Pancreas (tissue), 10 donors: Measurements from ENCODE around the gene SSX2IP. TPM values are rescaled to one million over a fixed set of nuclear protein-coding genes. Genes with fewer than 3 reads are reported as not detected.
A peak's percentile ranks its signal among the peaks of the same experiment; 100 is the strongest.

Experiments
- ATAC-seq, 4 donors: fragments of 200-7000 bp; cut with Tn5 transposase; one replicate each; pipeline versions ENCODE4 v1.8.0 to v1.9.1; 2020; ENCODE audit warnings: mild to moderate bottlenecking in 4 of 4, moderate library complexity in 4 of 4
- DNase-seq, 6 donors: peaks; one replicate each; pipeline ENCODE4 v3.0.0-alpha.2; 2020
- FAIRE-seq: peaks from 2 replicates; lab custom pipeline; 2012; peaks lifted over from hg19 to GRCh38; lab: Jason Lieb, UNC
- H3K27ac ChIP-seq, 4 donors: fragments of 200-600 bp; sonication (generic); 1 replicate in 3 of 4; 2 replicates in 1 of 4; pipeline versions ENCODE4 v1.5.0 to v1.8.0; 2020
- H3K27me3 ChIP-seq, 4 donors: fragments of 200-600 bp; one replicate each; pipeline ENCODE4 v1.8.0; 2021
- H3K36me3 ChIP-seq, 3 donors: fragments of 200-600 bp; sonication (generic) in 1 of 3; one replicate each; pipeline versions ENCODE4 v1.5.0 to v1.8.0; 2020 to 2021
- H3K4me1 ChIP-seq, 3 donors: fragments of 200-600 bp; one replicate each; pipeline ENCODE4 v1.8.0; 2021
- H3K4me3 ChIP-seq, 4 donors: fragments of 200-600 bp; sonication (generic) in 2 of 4; one replicate each; pipeline versions ENCODE4 v1.5.0 to v1.8.0; 2020 to 2021
- H3K9me3 ChIP-seq, 4 donors: fragments of 200-600 bp; one replicate each; pipeline ENCODE4 v1.8.0; 2021
- WGBS, 2 donors: extraction: QIAGEN DNeasy Blood & Tissue Kit; methylation state at CpG; one replicate each; pipeline ENCODE4 v1.1.7; 2013; 5-methylcytosine and 5-hydroxymethylcytosine counted together
- intact Hi-C, 3 donors: fragments of 100-400 bp; cut with DNase I; formaldehyde crosslinking; loops; one replicate each; pipeline versions ENCODE4 v1.11.1 to v1.14.2; 2022
- polyA plus RNA-seq, 2 donors: library from polyadenylated mRNA; stranded (reverse); fragments of 200-250 nt; gene quantifications; one replicate each; pipeline ENCODE4 v1.2.3, GENCODE V29; 2013
- total RNA-seq, 6 donors: library from RNA; stranded (reverse); fragmentation: NEBNext Ultra II Directional in 4 of 6; extraction: Animal tissue kit (Norgen Biotek cat#: 25700) in 4 of 6; gene quantifications; one replicate each; pipeline versions ENCODE4 v1.2.1 to v1.2.4, GENCODE V29; 2021 to 2023
- TF ChIP-seq, protein P1 (sequence below), 4 donors: fragments of 200-600 bp; sonication (generic) in 3 of 4; IDR thresholded peaks; one replicate each; pipeline versions ENCODE4 v1.5.0 to v1.8.0; 2021; ENCODE audit warnings: antibody characterized with exemption in 4 of 4
- donor health status: healthy with polysubstance abuse.
- donor health status: DM: no; HTN: no; CAD: no; lungs with moderate emphysema.
- donor health status: DM: no; HTN: no; CAD: no.
- donor health status: control.
- donor health status: control.
- donor health status: Bipolar disorder and iron deficiency.
- donor health status: DM: yes; HTN: yes; CAD: no.
- donor health status: DM: no; HTN: no; CAD: no.
- donor health status: DM: no; HTN: no; CAD: no.
- donor health status: DM: yes; HTN: yes; CAD: no.

SSX2IP gene
- total and polyA plus RNA-seq, 8 donors, result 1.9 to 10.2 (median 5.3) TPM

DNA sequence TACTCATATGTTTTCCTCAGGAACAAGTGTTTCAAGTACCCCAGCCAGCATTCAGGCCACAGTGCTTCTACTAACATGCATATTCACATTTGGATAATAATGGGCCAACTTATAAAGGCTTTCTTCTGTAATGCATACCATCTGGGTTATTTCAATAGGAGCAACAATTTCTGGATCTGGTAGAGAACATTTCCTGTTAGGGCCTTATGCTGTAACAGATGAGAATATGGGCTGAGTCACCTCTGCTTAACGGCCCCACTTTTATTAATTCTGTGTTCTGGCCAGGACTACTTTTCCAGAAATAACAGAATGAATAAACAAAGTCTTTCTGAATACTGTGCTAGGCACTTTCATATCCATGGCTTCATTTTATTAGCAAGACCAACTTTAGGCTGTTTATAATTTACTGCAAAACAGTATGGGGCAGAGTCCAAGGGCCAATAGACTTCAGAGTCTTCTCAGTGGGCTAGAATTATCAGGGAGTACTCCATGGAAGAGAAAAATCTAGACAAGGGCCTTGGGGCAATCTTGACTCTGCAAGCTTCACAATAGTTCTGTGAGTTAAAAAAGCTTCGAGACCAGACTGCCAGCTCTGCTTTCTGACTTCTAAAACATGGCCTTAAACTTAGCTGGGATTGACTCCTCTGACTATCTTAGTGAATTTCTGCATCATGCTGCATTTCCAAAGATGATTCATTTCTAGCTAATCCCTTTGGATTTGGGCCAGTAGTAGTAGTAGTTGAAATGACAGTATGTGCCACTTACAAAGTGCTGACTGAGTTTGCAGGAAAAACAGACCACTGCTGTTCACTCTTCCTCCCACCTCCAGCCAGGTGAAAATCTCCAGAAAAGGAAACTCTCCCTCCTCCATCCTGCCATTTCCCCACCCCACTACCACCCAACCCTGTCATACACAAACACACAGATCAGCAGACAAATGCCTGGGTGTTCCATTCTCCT is 8.2 kb upstream of the SSX2IP start:
- peaks cover 0 to 4% (median 0%) of the 10 kb centered on the region in 4 donors for H3K27me3 ChIP-seq
- H3K4me3 ChIP-seq, result no peak overlapping the region
- 48 to 59% methylated on average over 2 of the region's 2 CpGs for WGBS, 2 donors
- H3K4me1 ChIP-seq, result peaks cover 0 to 6% (median 0%) of the 10 kb centered on the region in 3 donors
- TF ChIP-seq, protein P1, sequence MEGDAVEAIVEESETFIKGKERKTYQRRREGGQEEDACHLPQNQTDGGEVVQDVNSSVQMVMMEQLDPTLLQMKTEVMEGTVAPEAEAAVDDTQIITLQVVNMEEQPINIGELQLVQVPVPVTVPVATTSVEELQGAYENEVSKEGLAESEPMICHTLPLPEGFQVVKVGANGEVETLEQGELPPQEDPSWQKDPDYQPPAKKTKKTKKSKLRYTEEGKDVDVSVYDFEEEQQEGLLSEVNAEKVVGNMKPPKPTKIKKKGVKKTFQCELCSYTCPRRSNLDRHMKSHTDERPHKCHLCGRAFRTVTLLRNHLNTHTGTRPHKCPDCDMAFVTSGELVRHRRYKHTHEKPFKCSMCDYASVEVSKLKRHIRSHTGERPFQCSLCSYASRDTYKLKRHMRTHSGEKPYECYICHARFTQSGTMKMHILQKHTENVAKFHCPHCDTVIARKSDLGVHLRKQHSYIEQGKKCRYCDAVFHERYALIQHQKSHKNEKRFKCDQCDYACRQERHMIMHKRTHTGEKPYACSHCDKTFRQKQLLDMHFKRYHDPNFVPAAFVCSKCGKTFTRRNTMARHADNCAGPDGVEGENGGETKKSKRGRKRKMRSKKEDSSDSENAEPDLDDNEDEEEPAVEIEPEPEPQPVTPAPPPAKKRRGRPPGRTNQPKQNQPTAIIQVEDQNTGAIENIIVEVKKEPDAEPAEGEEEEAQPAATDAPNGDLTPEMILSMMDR (IDR thresholded peaks at IDR 0.05), result no peak
- H3K27ac ChIP-seq, result no peak overlapping the region
- DNase-seq (no peak), FAIRE-seq (peak; percentile 68), ATAC-seq (peak in 3 of 4 donors; percentile 25 to 79 (median 62))
- H3K36me3 ChIP-seq, result no peaks in the 10 kb centered on the region
- H3K9me3 ChIP-seq, result no peaks in the 10 kb centered on the region
- intact Hi-C loops, result no loop called here

DNA sequence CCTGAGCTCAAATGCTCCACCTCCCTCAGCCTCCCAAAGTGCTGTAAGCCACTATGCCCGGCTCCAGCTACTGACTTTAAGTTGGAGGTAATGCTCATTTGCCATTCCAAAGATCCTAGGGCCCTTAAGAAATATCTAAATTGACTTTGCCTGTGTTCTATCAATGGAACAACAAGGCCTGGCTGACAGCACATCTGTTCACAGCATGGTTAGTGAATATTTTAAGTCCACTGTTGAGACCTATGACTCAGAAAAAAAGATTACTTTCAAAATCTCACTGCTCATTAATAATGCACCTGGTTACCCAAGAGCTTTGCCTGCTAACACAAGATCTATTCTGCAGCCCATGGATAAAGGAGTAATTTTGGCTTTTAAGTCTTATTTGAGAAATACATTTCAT is 3.5 kb upstream of the SSX2IP start:
- Histone ChIP-seq H3K4me3 (no peak overlapping the region), H3K27ac (no peak overlapping the region), H3K9me3 (no peaks in the 10 kb centered on the region), H3K36me3 (no peaks in the 10 kb centered on the region), H3K27me3 (peaks cover 0 to 4% (median 0%) of the 10 kb centered on the region in 4 donors), H3K4me1 (peaks cover 0 to 13% (median 7%) of the 10 kb centered on the region in 3 donors)
- FAIRE-seq (no peak), DNase-seq (no peak), ATAC-seq (no peak)
- 93 to 96% methylated on average over 1 of the region's 1 CpG for WGBS, 2 donors
- TF ChIP-seq, protein P1 (IDR thresholded peaks at IDR 0.05), result no peak
- intact Hi-C loops, result no loop called here

DNA sequence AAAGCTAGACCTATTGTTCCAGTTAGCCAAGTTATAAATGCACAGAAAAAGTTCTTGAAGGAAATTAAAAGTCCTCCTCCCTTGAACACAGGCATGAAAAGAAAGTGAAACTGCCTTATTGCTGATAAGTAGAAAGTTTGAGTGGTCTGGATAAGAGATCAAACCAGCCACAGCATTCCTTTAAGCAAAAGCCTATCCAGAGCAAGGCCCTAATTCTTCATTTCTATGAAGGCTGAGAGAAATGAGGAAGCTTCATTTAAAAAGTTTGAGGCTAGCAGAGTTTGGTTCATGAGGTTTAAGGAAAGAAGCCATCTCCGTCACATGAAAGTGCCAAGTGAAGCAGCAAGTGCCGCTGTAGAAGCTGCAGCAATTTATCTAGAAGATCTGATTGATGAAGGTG is 2.7 kb upstream of the SSX2IP start:
- peaks cover 0 to 4% (median 0%) of the 10 kb centered on the region in 4 donors for H3K27me3 ChIP-seq
- peaks cover 0 to 14% (median 8%) of the 10 kb centered on the region in 3 donors for H3K4me1 ChIP-seq
- no peak overlapping the region for H3K4me3 ChIP-seq
- H3K27ac ChIP-seq, result no peak overlapping the region
- intact Hi-C loops, result no loop called here
- ATAC-seq (no peak), FAIRE-seq (no peak), DNase-seq (no peak)
- WGBS, 2 donors, result 88 to 93% methylated on average over 2 of the region's 2 CpGs
- TF ChIP-seq, protein P1 (IDR thresholded peaks at IDR 0.05), result no peak
- H3K9me3 ChIP-seq, result no peaks in the 10 kb centered on the region
- no peaks in the 10 kb centered on the region for H3K36me3 ChIP-seq

DNA sequence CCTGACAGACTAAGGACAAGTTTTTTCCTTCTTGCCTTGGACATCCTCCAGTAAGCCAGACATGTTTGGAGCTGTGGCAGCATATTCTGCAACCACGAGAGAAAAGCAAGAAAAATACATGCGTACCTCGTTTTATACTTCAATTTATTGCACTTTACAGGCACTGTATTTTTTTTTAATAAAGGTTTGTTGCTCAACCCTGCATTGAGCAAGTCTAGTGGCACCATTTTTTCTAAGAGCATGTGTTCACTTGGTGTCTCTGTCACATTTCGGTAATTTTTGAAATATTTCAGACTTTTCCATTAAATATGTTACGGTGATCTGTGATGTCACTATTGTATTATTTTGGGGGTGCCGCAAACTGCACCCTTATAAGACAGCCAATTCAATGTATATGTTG is 2.1 kb upstream of the SSX2IP start:
- no peak for DNase-seq
- Histone ChIP-seq H3K36me3 (no peaks in the 10 kb centered on the region), H3K27ac (no peak overlapping the region), H3K4me3 (no peak overlapping the region), H3K27me3 (peaks cover 0 to 4% (median 0%) of the 10 kb centered on the region in 4 donors), H3K4me1 (peaks cover 0 to 14% (median 8%) of the 10 kb centered on the region in 3 donors), H3K9me3 (no peaks in the 10 kb centered on the region)
- no peak for ATAC-seq
- intact Hi-C loops, result no loop called here
- no peak for FAIRE-seq
- WGBS, 2 donors, result 88 to 91% methylated on average over 6 of the region's 6 CpGs
- TF ChIP-seq, protein P1 (IDR thresholded peaks at IDR 0.05), result no peak
